ENCODE results near the gene CHM.
A peak's percentile ranks its signal among the peaks of the same experiment; 100 is the strongest.
"Not testable (repeated sequence)": the region's sequence is repeated elsewhere in the genome, so short reads cannot be mapped to it uniquely, and the experiment has no call there.

Gene CHM

GRCh38 chrX:85934399-85934798, 113.0 kb downstream of the CHM start:
- H4K8ac ChIP-seq (ENCODE audit: low read depth, low read length); H3K79me1 ChIP-seq (ENCODE audit: low read length): not testable (repeated sequence)

DNA sequence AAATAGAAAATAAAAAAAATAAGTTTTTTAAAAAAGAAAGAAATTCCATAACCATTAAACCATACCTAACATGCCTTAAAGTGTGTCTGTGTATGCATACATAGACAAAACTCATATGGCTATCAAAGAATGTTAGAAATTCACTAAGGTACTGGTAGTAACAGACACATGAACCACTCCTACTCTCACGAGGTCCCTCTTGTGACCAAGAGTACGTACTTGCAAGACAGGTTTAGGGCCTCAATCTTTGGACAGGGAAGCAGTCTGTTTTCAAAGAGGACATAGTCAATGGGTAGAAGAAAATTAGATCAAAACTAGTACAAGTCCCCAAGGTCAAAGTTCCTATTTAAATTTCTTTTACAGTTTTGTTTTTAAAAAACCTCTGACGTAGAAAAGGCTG, 117.3 kb downstream of the CHM start:
- no peaks in the 10 kb centered on the region for H3K4me1 ChIP-seq (ENCODE audit: control insufficient read depth in 1 of 2, insufficient read depth in 2 of 2, low read length in 2 of 2)
- no peak overlapping the region for H2AK5ac ChIP-seq (ENCODE audit: low read length)
- no peak overlapping the region for H3K4ac ChIP-seq (ENCODE audit: low read depth, low read length)
- H4K8ac ChIP-seq (ENCODE audit: low read depth, low read length) = no peak overlapping the region
- no peak overlapping the region for H3K27ac ChIP-seq (ENCODE audit: low read depth, low read length)
- no peak overlapping the region for H3K14ac ChIP-seq (ENCODE audit: low read length)
- H2BK120ac ChIP-seq (ENCODE audit: insufficient read depth, low read length, poor library complexity) = no peak overlapping the region
- H3K4me2 ChIP-seq (ENCODE audit: low read length) = no peak overlapping the region
- no peaks in the 10 kb centered on the region for H3K27me3 ChIP-seq (ENCODE audit: insufficient read depth, low read length)
- WGBS (ENCODE audit: extremely low coverage, insufficient coverage, insufficient read length) = no CpG with 5 or more reads among the region's 3 CpGs
- H2BK12ac ChIP-seq (ENCODE audit: low read length) = no peak overlapping the region
- H3K79me1 ChIP-seq (ENCODE audit: low read length) = no peaks in the 10 kb centered on the region
- no peak overlapping the region for H3K9ac ChIP-seq (ENCODE audit: low read length)
- H2AFZ ChIP-seq (ENCODE audit: insufficient read depth, low read length, poor library complexity) = no peak overlapping the region
- H2BK5ac ChIP-seq (ENCODE audit: low read depth, low read length, poor library complexity) = no peak overlapping the region
- no peaks in the 10 kb centered on the region for H3K36me3 ChIP-seq (ENCODE audit: control insufficient read depth in 1 of 2, insufficient read depth in 2 of 2, low read length in 2 of 2)
- no peaks in the 10 kb centered on the region for H3K9me3 ChIP-seq (ENCODE audit: insufficient read depth, low read depth, low read length)
- no peak overlapping the region for H3K4me3 ChIP-seq (ENCODE audit: low read depth, low read length)
- peak; percentile 16 to 74 for DNase-seq
- H4K12ac ChIP-seq (ENCODE audit: low read depth, low read length) = no peak overlapping the region
- no peak overlapping the region for H3K18ac ChIP-seq (ENCODE audit: low read length)
- H4K91ac ChIP-seq (ENCODE audit: low read depth, low read length) = no peak overlapping the region
- H3K79me2 ChIP-seq (ENCODE audit: control insufficient read depth, insufficient read depth, low read length, poor library complexity) = no peaks in the 10 kb centered on the region
- no peak overlapping the region for H3K23ac ChIP-seq (ENCODE audit: low read length)

More at GRCh38 chrX:85934399-85934798, 113.0 kb downstream of the CHM start:
- not testable (repeated sequence) for DNase-seq; H4K91ac ChIP-seq (ENCODE audit: low read depth, low read length); H2AK5ac ChIP-seq (ENCODE audit: low read length); H4K12ac ChIP-seq (ENCODE audit: low read depth, low read length); H3K9ac ChIP-seq (ENCODE audit: low read length); H3K14ac ChIP-seq (ENCODE audit: low read length); H3K9me3 ChIP-seq (ENCODE audit: insufficient read depth, low read depth, low read length); H2BK12ac ChIP-seq (ENCODE audit: low read length); H3K79me2 ChIP-seq (ENCODE audit: control insufficient read depth, insufficient read depth, low read length, poor library complexity); H3K23ac ChIP-seq (ENCODE audit: low read length); H3K4me2 ChIP-seq (ENCODE audit: low read length); H2AFZ ChIP-seq (ENCODE audit: insufficient read depth, low read length, poor library complexity); H2BK120ac ChIP-seq (ENCODE audit: insufficient read depth, low read length, poor library complexity); H2BK5ac ChIP-seq (ENCODE audit: low read depth, low read length, poor library complexity); H3K27me3 ChIP-seq (ENCODE audit: insufficient read depth, low read length); H3K4ac ChIP-seq (ENCODE audit: low read depth, low read length); H3K18ac ChIP-seq (ENCODE audit: low read length); H3K27ac ChIP-seq (ENCODE audit: low read depth, low read length); H3K4me1 ChIP-seq (ENCODE audit: control insufficient read depth in 1 of 2, insufficient read depth in 2 of 2, low read length in 2 of 2); H3K36me3 ChIP-seq (ENCODE audit: control insufficient read depth in 1 of 2, insufficient read depth in 2 of 2, low read length in 2 of 2); H3K4me3 ChIP-seq (ENCODE audit: low read depth, low read length)
- WGBS (ENCODE audit: extremely low coverage, insufficient coverage, insufficient read length) = no CpG with 5 or more reads among the region's 2 CpGs

- H3K79me1 ChIP-seq (ENCODE audit: low read length) = no peaks in the 10 kb centered on the region
- H2BK5ac ChIP-seq (ENCODE audit: low read depth, low read length, poor library complexity) = no peak overlapping the region
- no peaks in the 10 kb centered on the region for H3K4me1 ChIP-seq (ENCODE audit: control insufficient read depth in 1 of 2, insufficient read depth in 2 of 2, low read length in 2 of 2)
- no peak for DNase-seq
- no CpG with 5 or more reads among the region's 1 CpG for WGBS (ENCODE audit: extremely low coverage, insufficient coverage, insufficient read length)
- H3K18ac ChIP-seq (ENCODE audit: low read length) = no peak overlapping the region
- H3K9me3 ChIP-seq (ENCODE audit: insufficient read depth, low read depth, low read length) = no peaks in the 10 kb centered on the region
- H3K36me3 ChIP-seq (ENCODE audit: control insufficient read depth in 1 of 2, insufficient read depth in 2 of 2, low read length in 2 of 2) = no peaks in the 10 kb centered on the region
- no peak overlapping the region for H4K8ac ChIP-seq (ENCODE audit: low read depth, low read length)
- no peaks in the 10 kb centered on the region for H3K79me2 ChIP-seq (ENCODE audit: control insufficient read depth, insufficient read depth, low read length, poor library complexity)
- H3K9ac ChIP-seq (ENCODE audit: low read length) = no peak overlapping the region
- H2AFZ ChIP-seq (ENCODE audit: insufficient read depth, low read length, poor library complexity) = no peak overlapping the region
- no peak overlapping the region for H2BK120ac ChIP-seq (ENCODE audit: insufficient read depth, low read length, poor library complexity)
- H4K91ac ChIP-seq (ENCODE audit: low read depth, low read length) = no peak overlapping the region
- H3K27me3 ChIP-seq (ENCODE audit: insufficient read depth, low read length) = no peaks in the 10 kb centered on the region
- no peak overlapping the region for H4K12ac ChIP-seq (ENCODE audit: low read depth, low read length)
- H3K23ac ChIP-seq (ENCODE audit: low read length) = no peak overlapping the region
- H2AK5ac ChIP-seq (ENCODE audit: low read length) = no peak overlapping the region
- H3K4me2 ChIP-seq (ENCODE audit: low read length) = no peak overlapping the region
- H3K14ac ChIP-seq (ENCODE audit: low read length) = no peak overlapping the region
- no peak overlapping the region for H3K27ac ChIP-seq (ENCODE audit: low read depth, low read length)
- no peak overlapping the region for H3K4me3 ChIP-seq (ENCODE audit: low read depth, low read length)
- no peak overlapping the region for H3K4ac ChIP-seq (ENCODE audit: low read depth, low read length)
- no peak overlapping the region for H2BK12ac ChIP-seq (ENCODE audit: low read length)
Observed at GRCh38 chrX:85928606-85929005, 118.8 kb downstream of the CHM start.

- H3K9me3 ChIP-seq (ENCODE audit: insufficient read depth, low read depth, low read length) = no peaks in the 10 kb centered on the region
- H2BK5ac ChIP-seq (ENCODE audit: low read depth, low read length, poor library complexity) = no peak overlapping the region
- H3K27me3 ChIP-seq (ENCODE audit: insufficient read depth, low read length) = no peaks in the 10 kb centered on the region
- H3K36me3 ChIP-seq (ENCODE audit: control insufficient read depth in 1 of 2, insufficient read depth in 2 of 2, low read length in 2 of 2) = no peaks in the 10 kb centered on the region
- H4K91ac ChIP-seq (ENCODE audit: low read depth, low read length) = no peak overlapping the region
- no peak overlapping the region for H3K23ac ChIP-seq (ENCODE audit: low read length)
- H3K79me1 ChIP-seq (ENCODE audit: low read length) = no peaks in the 10 kb centered on the region
- no peak overlapping the region for H3K18ac ChIP-seq (ENCODE audit: low read length)
- H2AFZ ChIP-seq (ENCODE audit: insufficient read depth, low read length, poor library complexity) = no peak overlapping the region
- no peak overlapping the region for H3K27ac ChIP-seq (ENCODE audit: low read depth, low read length)
- H4K12ac ChIP-seq (ENCODE audit: low read depth, low read length) = no peak overlapping the region
- H2BK120ac ChIP-seq (ENCODE audit: insufficient read depth, low read length, poor library complexity) = no peak overlapping the region
- whole genome bisulfite sequencing (ENCODE audit: extremely low coverage, insufficient coverage, insufficient read length) = no CpG with 5 or more reads among the region's 1 CpG
- H3K9ac ChIP-seq (ENCODE audit: low read length) = no peak overlapping the region
- no peaks in the 10 kb centered on the region for H3K4me1 ChIP-seq (ENCODE audit: control insufficient read depth in 1 of 2, insufficient read depth in 2 of 2, low read length in 2 of 2)
- H3K4me3 ChIP-seq (ENCODE audit: low read depth, low read length) = no peak overlapping the region
- DNase-seq = no peak
- H3K4me2 ChIP-seq (ENCODE audit: low read length) = no peak overlapping the region
- H2BK12ac ChIP-seq (ENCODE audit: low read length) = no peak overlapping the region
- no peak overlapping the region for H4K8ac ChIP-seq (ENCODE audit: low read depth, low read length)
- H3K79me2 ChIP-seq (ENCODE audit: control insufficient read depth, insufficient read depth, low read length, poor library complexity) = no peaks in the 10 kb centered on the region
- H2AK5ac ChIP-seq (ENCODE audit: low read length) = no peak overlapping the region
- H3K4ac ChIP-seq (ENCODE audit: low read depth, low read length) = no peak overlapping the region
- no peak overlapping the region for H3K14ac ChIP-seq (ENCODE audit: low read length)
Observed at GRCh38 chrX:85927740-85928139, 119.6 kb downstream of the CHM start.
